Measurements from ENCODE around the gene VTA1.

The VTA1 gene

GRCh38 chr6:142172758-142173157, 25.7 kb downstream of the VTA1 start:
- H3K4me2 ChIP-seq = no peak overlapping the region
- no peak overlapping the region for H2AFZ ChIP-seq (ENCODE audit: low read depth)
- H3K27ac ChIP-seq = no peak overlapping the region
- H3K4me1 ChIP-seq (ENCODE audit: low read depth, poor library complexity, severe bottlenecking) = no peaks in the 10 kb centered on the region
- no peaks in the 10 kb centered on the region for H3K79me2 ChIP-seq (ENCODE audit: insufficient read depth, low read depth)
- no peaks in the 10 kb centered on the region for H4K20me1 ChIP-seq (ENCODE audit: insufficient read depth)
- TF ChIP-seq, protein P1, sequence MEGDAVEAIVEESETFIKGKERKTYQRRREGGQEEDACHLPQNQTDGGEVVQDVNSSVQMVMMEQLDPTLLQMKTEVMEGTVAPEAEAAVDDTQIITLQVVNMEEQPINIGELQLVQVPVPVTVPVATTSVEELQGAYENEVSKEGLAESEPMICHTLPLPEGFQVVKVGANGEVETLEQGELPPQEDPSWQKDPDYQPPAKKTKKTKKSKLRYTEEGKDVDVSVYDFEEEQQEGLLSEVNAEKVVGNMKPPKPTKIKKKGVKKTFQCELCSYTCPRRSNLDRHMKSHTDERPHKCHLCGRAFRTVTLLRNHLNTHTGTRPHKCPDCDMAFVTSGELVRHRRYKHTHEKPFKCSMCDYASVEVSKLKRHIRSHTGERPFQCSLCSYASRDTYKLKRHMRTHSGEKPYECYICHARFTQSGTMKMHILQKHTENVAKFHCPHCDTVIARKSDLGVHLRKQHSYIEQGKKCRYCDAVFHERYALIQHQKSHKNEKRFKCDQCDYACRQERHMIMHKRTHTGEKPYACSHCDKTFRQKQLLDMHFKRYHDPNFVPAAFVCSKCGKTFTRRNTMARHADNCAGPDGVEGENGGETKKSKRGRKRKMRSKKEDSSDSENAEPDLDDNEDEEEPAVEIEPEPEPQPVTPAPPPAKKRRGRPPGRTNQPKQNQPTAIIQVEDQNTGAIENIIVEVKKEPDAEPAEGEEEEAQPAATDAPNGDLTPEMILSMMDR (conservative IDR thresholded peaks at IDR 0.05; ENCODE audit: low read depth, low read length) = no peak
- H3K27me3 ChIP-seq (ENCODE audit: insufficient read depth, low read depth) = no peaks in the 10 kb centered on the region
- peaks cover 5% of the 10 kb centered on the region; the same call in 1 of the 2 replicates for H3K36me3 ChIP-seq (ENCODE audit: insufficient read depth)
- H3K4me3 ChIP-seq (IDR thresholded peaks at IDR 0.05; ENCODE audit: insufficient read depth, low read depth, low read length) = no peak overlapping the region
- no peak overlapping the region for H3K9ac ChIP-seq

DNA sequence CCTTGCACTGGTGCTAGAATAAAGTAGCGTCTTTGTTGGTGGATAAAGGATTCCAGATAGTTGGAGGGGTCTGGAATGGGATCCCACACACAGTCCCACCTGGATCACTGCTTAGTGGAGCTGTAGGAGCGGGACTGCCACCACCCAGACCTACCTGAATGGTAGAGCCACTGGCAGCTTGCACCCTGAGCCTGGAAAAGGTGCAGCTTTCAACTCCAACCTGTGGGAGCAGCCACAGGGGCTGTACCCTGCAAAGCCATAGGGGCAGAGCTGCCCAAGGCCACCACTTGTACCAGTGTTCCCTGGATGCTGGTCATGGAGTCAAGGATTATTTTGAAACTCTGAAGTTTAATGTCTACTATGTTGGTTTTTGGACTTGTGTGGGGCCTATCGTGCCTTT, 26.9 kb downstream of the VTA1 start:
- Histone ChIP-seq H3K27ac (no peak overlapping the region), H4K20me1 (ENCODE audit: insufficient read depth) (no peaks in the 10 kb centered on the region), H3K9ac (no peak overlapping the region), H2AFZ (ENCODE audit: low read depth) (no peak overlapping the region), H3K4me2 (no peak overlapping the region), H3K36me3 (ENCODE audit: insufficient read depth) (peaks cover 5% of the 10 kb centered on the region; the same call in 1 of the 2 replicates), H3K4me3 (IDR thresholded peaks at IDR 0.05; ENCODE audit: insufficient read depth, low read depth, low read length) (no peak overlapping the region), H3K79me2 (ENCODE audit: insufficient read depth, low read depth) (no peaks in the 10 kb centered on the region), H3K27me3 (ENCODE audit: insufficient read depth, low read depth) (no peaks in the 10 kb centered on the region), H3K4me1 (ENCODE audit: low read depth, poor library complexity, severe bottlenecking) (no peaks in the 10 kb centered on the region)
- TF ChIP-seq, protein P1 (conservative IDR thresholded peaks at IDR 0.05; ENCODE audit: low read depth, low read length) = no peak

GRCh38 chr6:142174703-142175102, 27.6 kb downstream of the VTA1 start:
- TF ChIP-seq, protein P1 (conservative IDR thresholded peaks at IDR 0.05; ENCODE audit: low read depth, low read length) = no peak
- Histone ChIP-seq H3K27me3 (ENCODE audit: insufficient read depth, low read depth) (no peaks in the 10 kb centered on the region), H3K4me1 (ENCODE audit: low read depth, poor library complexity, severe bottlenecking) (no peaks in the 10 kb centered on the region), H3K27ac (no peak overlapping the region), H3K4me2 (no peak overlapping the region), H3K4me3 (IDR thresholded peaks at IDR 0.05; ENCODE audit: insufficient read depth, low read depth, low read length) (no peak overlapping the region), H3K36me3 (ENCODE audit: insufficient read depth) (peaks cover 5% of the 10 kb centered on the region; the same call in 1 of the 2 replicates), H4K20me1 (ENCODE audit: insufficient read depth) (no peaks in the 10 kb centered on the region), H3K9ac (no peak overlapping the region), H3K79me2 (ENCODE audit: insufficient read depth, low read depth) (no peaks in the 10 kb centered on the region), H2AFZ (ENCODE audit: low read depth) (no peak overlapping the region)

GRCh38 chr6:142178129-142178528, 31.1 kb downstream of the VTA1 start:
- TF ChIP-seq, protein P1 (conservative IDR thresholded peaks at IDR 0.05; ENCODE audit: low read depth, low read length) = no peak
- Histone ChIP-seq H3K4me3 (IDR thresholded peaks at IDR 0.05; ENCODE audit: insufficient read depth, low read depth, low read length) (no peak overlapping the region), H3K4me2 (no peak overlapping the region), H3K9ac (no peak overlapping the region), H2AFZ (ENCODE audit: low read depth) (no peak overlapping the region), H3K36me3 (ENCODE audit: insufficient read depth) (no peaks in the 10 kb centered on the region; the same call in 1 of the 2 replicates), H4K20me1 (ENCODE audit: insufficient read depth) (no peaks in the 10 kb centered on the region), H3K79me2 (ENCODE audit: insufficient read depth, low read depth) (no peaks in the 10 kb centered on the region), H3K27ac (no peak overlapping the region), H3K4me1 (ENCODE audit: low read depth, poor library complexity, severe bottlenecking) (no peaks in the 10 kb centered on the region), H3K27me3 (ENCODE audit: insufficient read depth, low read depth) (no peaks in the 10 kb centered on the region)
